ENCODE data around the gene ZSWIM5.
"Not testable (repeated sequence)": the region's sequence is repeated elsewhere in the genome, so short reads cannot be mapped to it uniquely, and the experiment has no call there.

ZSWIM5 gene

GRCh38 chr1:45097944-45098343 is 108.5 kb downstream of the ZSWIM5 start:
- CTCF ChIA-PET, result no interaction called here
- POLR2A ChIA-PET, result no interaction called here
- no peak for TF ChIP-seq CTCF (IDR thresholded peaks at IDR 0.05; ENCODE audit: insufficient read depth, low read length, missing control alignments)
- H3K4me3 ChIP-seq (ENCODE audit: low read depth, low read length), result no peak overlapping the region
- DNase-seq (ENCODE audit: low read depth, low spot score), result no peak

- POLR2A ChIA-PET, result no interaction called here
- no peak for TF ChIP-seq CTCF (IDR thresholded peaks at IDR 0.05; ENCODE audit: insufficient read depth, low read length, missing control alignments)
- CTCF ChIA-PET, result no interaction called here
- no peak overlapping the region for H3K4me3 ChIP-seq (ENCODE audit: low read depth, low read length)
- no peak for DNase-seq (ENCODE audit: low read depth, low spot score)
Observed at GRCh38 chr1:45097079-45097478, 109.3 kb downstream of the ZSWIM5 start.

GRCh38 chr1:45095450-45095849 is 111.0 kb downstream of the ZSWIM5 start:
- CTCF ChIA-PET, result no interaction called here
- POLR2A ChIA-PET, result no interaction called here

GRCh38 chr1:45094371-45094770 is 112.0 kb downstream of the ZSWIM5 start:
- H3K4me3 ChIP-seq (ENCODE audit: low read depth, low read length); POLR2A ChIA-PET; DNase-seq (ENCODE audit: low read depth, low spot score): not testable (repeated sequence)
- CTCF ChIA-PET, result interaction anchor here (1.5 kb wide), 1 partner anchor 206 kb away, joined by 3 read pairs; no protein-coding TSS in a partner anchor

More at GRCh38 chr1:45095450-45095849, 111.0 kb downstream of the ZSWIM5 start:
- no peak overlapping the region for H3K4me3 ChIP-seq (ENCODE audit: low read depth, low read length)
- no peak for TF ChIP-seq CTCF (IDR thresholded peaks at IDR 0.05; ENCODE audit: insufficient read depth, low read length, missing control alignments)
- no peak for DNase-seq (ENCODE audit: low read depth, low spot score)

GRCh38 chr1:45093334-45093733 is 113.1 kb downstream of the ZSWIM5 start:
- ChIA-PET CTCF (interaction anchor here (1.5 kb wide), 1 partner anchor 207 kb away, joined by 3 read pairs; no protein-coding TSS in a partner anchor), POLR2A (no interaction called here)
- no peak overlapping the region for H3K4me3 ChIP-seq (ENCODE audit: low read depth, low read length)
- no peak for DNase-seq (ENCODE audit: low read depth, low spot score)
- no peak for TF ChIP-seq CTCF (IDR thresholded peaks at IDR 0.05; ENCODE audit: insufficient read depth, low read length, missing control alignments)

- CTCF ChIA-PET, result no interaction called here
- no peak for TF ChIP-seq CTCF (IDR thresholded peaks at IDR 0.05; ENCODE audit: insufficient read depth, low read length, missing control alignments)
- POLR2A ChIA-PET, result no interaction called here
- H3K4me3 ChIP-seq (ENCODE audit: low read depth, low read length), result no peak overlapping the region
- no peak for DNase-seq (ENCODE audit: low read depth, low spot score)
Observed at GRCh38 chr1:45089711-45090110, 116.7 kb downstream of the ZSWIM5 start.

- DNase-seq (ENCODE audit: low read depth, low spot score), result no peak
- no peak for TF ChIP-seq CTCF (IDR thresholded peaks at IDR 0.05; ENCODE audit: insufficient read depth, low read length, missing control alignments)
- no peak overlapping the region for H3K4me3 ChIP-seq (ENCODE audit: low read depth, low read length)
- ChIA-PET POLR2A (interaction anchor here (0.6 kb wide), 1 partner anchor 303 kb away, joined by 5 read pairs; no protein-coding TSS in a partner anchor), CTCF (no interaction called here)
Observed at GRCh38 chr1:45084562-45084961, 121.8 kb downstream of the ZSWIM5 start.
